CD4-positive, CD25-positive, alpha-beta regulatory T cell (primary cell): ENCODE results near the gene DLG2. TPM values are rescaled to one million over a fixed set of nuclear protein-coding genes. Genes with fewer than 3 reads are reported as not detected.

Experiments used
- ATAC-seq, 2 donors: fragments of 150-1000 bp; cut with Tn5 transposase; one replicate each; pipeline ENCODE4 v1.10.0; 2021; ENCODE audit warnings: low read depth in 2 of 2, moderate number of reproducible peaks in 2 of 2, moderate library complexity in 1 of 2
- DNase-seq, 3 donors: peaks; one replicate each; pipeline versions ENCODE4 v3.0.0 to v3.0.0-alpha.2; 2012 to 2022; ENCODE audit warnings: mixed read lengths in 1 of 3
- H3K27ac ChIP-seq: one replicate; pipeline ENCODE4 v1.7.0; 2013; ENCODE audit warnings: mild to moderate bottlenecking, low read length; ENCODE audit not compliant: insufficient read depth, poor library complexity, severe bottlenecking
- H3K27me3 ChIP-seq: one replicate; pipeline ENCODE4 v1.7.0; 2013; ENCODE audit warnings: low read length; ENCODE audit not compliant: control insufficient read depth, insufficient read depth
- H3K36me3 ChIP-seq: one replicate; pipeline ENCODE4 v1.7.0; 2013; ENCODE audit warnings: mild to moderate bottlenecking, low read length, moderate library complexity; ENCODE audit not compliant: control insufficient read depth, insufficient read depth
- H3K4me1 ChIP-seq: 2 replicates; pipeline ENCODE4 v1.7.0; 2013; ENCODE audit warnings: mild to moderate bottlenecking, low read length; ENCODE audit not compliant: insufficient read depth, control insufficient read depth, poor library complexity, severe bottlenecking
- H3K4me3 ChIP-seq: one replicate; pipeline ENCODE4 v1.7.0; 2013; ENCODE audit warnings: low read depth, mild to moderate bottlenecking, low read length, moderate library complexity
- H3K9me3 ChIP-seq, 2 experiments: 1 replicate in 1 of 2; 2 replicates in 1 of 2; pipeline ENCODE4 v1.7.0; 2013; ENCODE audit warnings: low read length in 2 of 2, mild to moderate bottlenecking in 1 of 2, moderate library complexity in 1 of 2; ENCODE audit not compliant: control insufficient read depth in 2 of 2
- H3K27ac Mint-ChIP-seq, 3 donors: one replicate each; pipeline ENCODE4 v1.8.0; 2020 to 2022; ENCODE audit warnings: mild to moderate bottlenecking in 3 of 3, mixed read lengths in 3 of 3, moderate library complexity in 2 of 3
- H3K27me3 Mint-ChIP-seq: one replicate; pipeline ENCODE4 v1.8.0; 2022; ENCODE audit warnings: mild to moderate bottlenecking, mixed read lengths
- H3K36me3 Mint-ChIP-seq: one replicate; pipeline ENCODE4 v1.8.0; 2020; ENCODE audit warnings: mixed read lengths
- H3K4me1 Mint-ChIP-seq, 4 donors: one replicate each; pipeline ENCODE4 v1.8.0; 2020 to 2022; ENCODE audit warnings: mixed read lengths in 4 of 4, mild to moderate bottlenecking in 1 of 4
- H3K4me3 Mint-ChIP-seq, 4 donors: one replicate each; pipeline ENCODE4 v1.8.0; 2020 to 2022; ENCODE audit warnings: mild to moderate bottlenecking in 4 of 4, mixed read lengths in 4 of 4, moderate library complexity in 3 of 4
- H3K9me3 Mint-ChIP-seq, 7 donors: one replicate each; pipeline ENCODE4 v1.8.0; 2020 to 2022; ENCODE audit warnings: mixed read lengths in 7 of 7, mild to moderate bottlenecking in 3 of 7, moderate library complexity in 2 of 7
- polyA plus RNA-seq, 4 donors: library from polyadenylated mRNA; unstranded; fragments of 300-500 nt; fragmentation: Illumina TruSeq; gene quantifications; one replicate each; pipeline ENCODE4 v1.2.3, GENCODE V29; 2021
- total RNA-seq: library from RNA; stranded (reverse); gene quantifications from one replicate; pipeline ENCODE4 v1.2.3, GENCODE V29; 2022

DLG2 gene
- total and polyA plus RNA-seq, 5 donors from 2014 or later, result 0.26 to 2.0 (median 0.94) TPM

- Mint-ChIP-seq H3K9me3 (peaks cover 0 to 9% (median 2%) of the 10 kb centered on the region in 7 donors), H3K27me3 (no peaks in the 10 kb centered on the region), H3K4me1 (no peaks in the 10 kb centered on the region), H3K36me3 (no peaks in the 10 kb centered on the region), H3K4me3 (no peak overlapping the region), H3K27ac (no peak overlapping the region)
- Histone ChIP-seq H3K27me3 (no peaks in the 10 kb centered on the region), H3K36me3 (no peaks in the 10 kb centered on the region), H3K27ac (no peak overlapping the region), H3K4me3 (no peak overlapping the region), H3K4me1 (no peaks in the 10 kb centered on the region), H3K9me3 (peaks cover 0 to 5% of the 10 kb centered on the region in 2 experiments)
- no peak for DNase-seq
- no peak for ATAC-seq
These were observed 1331.3 kb downstream of the DLG2 start for GRCh38 chr11:84295815-84296214.

DNA sequence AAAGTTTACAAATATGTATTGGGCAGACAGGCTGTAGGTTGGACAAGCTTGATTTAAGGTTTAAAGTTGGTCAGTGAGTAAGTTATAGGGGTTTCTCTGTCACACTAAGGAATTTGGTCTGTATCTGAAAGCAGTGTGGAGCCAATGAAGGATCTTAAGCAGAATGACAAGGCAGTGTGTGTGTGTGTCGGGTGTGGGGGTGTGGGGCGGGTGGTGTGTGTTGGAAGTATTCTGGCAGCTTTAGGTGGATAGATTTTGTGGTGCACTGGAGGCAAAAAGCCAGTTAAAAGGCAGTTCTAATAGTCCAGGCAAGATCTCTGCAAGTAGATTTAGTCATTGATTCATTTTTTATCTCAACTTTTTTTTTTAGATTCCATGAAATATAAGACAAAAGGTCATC is 1334.2 kb downstream of the DLG2 start:
- peaks cover 0 to 9% (median 2%) of the 10 kb centered on the region in 7 donors for H3K9me3 Mint-ChIP-seq
- no peaks in the 10 kb centered on the region for H3K36me3 Mint-ChIP-seq
- H3K27me3 ChIP-seq, result no peaks in the 10 kb centered on the region
- no peak overlapping the region for H3K27ac ChIP-seq
- H3K4me3 ChIP-seq, result no peak overlapping the region
- no peak overlapping the region for H3K4me3 Mint-ChIP-seq
- DNase-seq (no peak), ATAC-seq (no peak)
- no peaks in the 10 kb centered on the region for H3K4me1 Mint-ChIP-seq
- H3K9me3 ChIP-seq, result peaks cover 0 to 5% of the 10 kb centered on the region in 2 experiments
- no peak overlapping the region for H3K27ac Mint-ChIP-seq
- H3K36me3 ChIP-seq, result no peaks in the 10 kb centered on the region
- H3K27me3 Mint-ChIP-seq, result no peaks in the 10 kb centered on the region
- no peaks in the 10 kb centered on the region for H3K4me1 ChIP-seq

GRCh38 chr11:84292006-84292405 is 1335.1 kb downstream of the DLG2 start:
- no peak overlapping the region for H3K4me3 ChIP-seq
- peaks cover 0 to 9% (median 2%) of the 10 kb centered on the region in 7 donors for H3K9me3 Mint-ChIP-seq
- no peaks in the 10 kb centered on the region for H3K27me3 ChIP-seq
- ATAC-seq (no peak), DNase-seq (no peak)
- H3K27ac ChIP-seq, result no peak overlapping the region
- no peak overlapping the region for H3K4me3 Mint-ChIP-seq
- no peaks in the 10 kb centered on the region for H3K9me3 ChIP-seq
- no peaks in the 10 kb centered on the region for H3K4me1 ChIP-seq
- H3K27ac Mint-ChIP-seq, result peak overlapping the region in 1 of 3 donors; percentile 56
- H3K36me3 ChIP-seq, result no peaks in the 10 kb centered on the region
- H3K27me3 Mint-ChIP-seq, result no peaks in the 10 kb centered on the region
- H3K4me1 Mint-ChIP-seq, result no peaks in the 10 kb centered on the region
- H3K36me3 Mint-ChIP-seq, result no peaks in the 10 kb centered on the region

DNA sequence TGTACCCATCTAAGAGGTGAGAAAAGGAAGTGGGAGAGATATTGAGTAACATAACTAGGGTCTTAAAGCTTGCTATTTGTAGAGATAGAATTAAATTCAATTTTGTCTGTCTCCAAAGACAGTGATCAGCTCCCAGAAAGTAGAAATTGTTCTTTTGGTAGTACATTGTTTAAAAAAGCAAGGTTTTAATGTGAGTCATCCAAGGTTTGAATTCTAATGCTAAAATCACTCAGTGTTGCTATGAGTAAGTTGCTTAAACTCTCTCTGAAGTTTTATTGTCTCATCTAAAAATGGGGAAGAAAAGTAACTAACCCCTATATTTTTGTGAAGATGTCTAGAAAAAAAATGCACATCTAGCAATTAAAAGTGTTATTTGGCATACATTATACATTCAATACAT is 1336.5 kb downstream of the DLG2 start:
- Mint-ChIP-seq H3K4me3 (no peak overlapping the region), H3K36me3 (no peaks in the 10 kb centered on the region), H3K27ac (no peak overlapping the region), H3K27me3 (no peaks in the 10 kb centered on the region), H3K4me1 (no peaks in the 10 kb centered on the region), H3K9me3 (peaks cover 0 to 9% (median 2%) of the 10 kb centered on the region in 7 donors)
- H3K4me3 ChIP-seq, result no peak overlapping the region
- H3K4me1 ChIP-seq, result no peaks in the 10 kb centered on the region
- DNase-seq, result no peak
- ATAC-seq, result no peak
- H3K27me3 ChIP-seq, result no peaks in the 10 kb centered on the region
- H3K27ac ChIP-seq, result no peak overlapping the region
- H3K9me3 ChIP-seq, result no peaks in the 10 kb centered on the region
- H3K36me3 ChIP-seq, result no peaks in the 10 kb centered on the region

GRCh38 chr11:84289381-84289906 is 1337.7 kb downstream of the DLG2 start:
- H3K9me3 ChIP-seq, result no peaks in the 10 kb centered on the region
- Mint-ChIP-seq H3K4me3 (no peak overlapping the region), H3K9me3 (peaks cover 0 to 15% (median 2%) of the 10 kb centered on the region in 7 donors), H3K27ac (no peak overlapping the region), H3K36me3 (no peaks in the 10 kb centered on the region), H3K27me3 (no peaks in the 10 kb centered on the region), H3K4me1 (no peaks in the 10 kb centered on the region)
- no peak overlapping the region for H3K27ac ChIP-seq
- H3K36me3 ChIP-seq, result no peaks in the 10 kb centered on the region
- H3K4me3 ChIP-seq, result no peak overlapping the region
- no peaks in the 10 kb centered on the region for H3K4me1 ChIP-seq
- no peak for DNase-seq
- H3K27me3 ChIP-seq, result no peaks in the 10 kb centered on the region
- ATAC-seq, result no peak

GRCh38 chr11:84273541-84273940 is 1353.6 kb downstream of the DLG2 start:
- Histone ChIP-seq H3K4me3 (no peak overlapping the region), H3K9me3 (peaks cover 0 to 2% of the 10 kb centered on the region in 2 experiments), H3K27me3 (no peaks in the 10 kb centered on the region), H3K27ac (no peak overlapping the region), H3K36me3 (no peaks in the 10 kb centered on the region), H3K4me1 (no peaks in the 10 kb centered on the region)
- Mint-ChIP-seq H3K27me3 (no peaks in the 10 kb centered on the region), H3K4me3 (no peak overlapping the region), H3K27ac (no peak overlapping the region), H3K4me1 (no peaks in the 10 kb centered on the region), H3K9me3 (peaks cover 0 to 24% (median 3%) of the 10 kb centered on the region in 7 donors), H3K36me3 (no peaks in the 10 kb centered on the region)
- no peak for DNase-seq
- no peak for ATAC-seq

- Mint-ChIP-seq H3K4me1 (no peaks in the 10 kb centered on the region), H3K27ac (no peak overlapping the region), H3K36me3 (no peaks in the 10 kb centered on the region), H3K4me3 (no peak overlapping the region), H3K9me3 (peaks cover 0 to 27% (median 1%) of the 10 kb centered on the region in 7 donors), H3K27me3 (no peaks in the 10 kb centered on the region)
- ATAC-seq, result no peak
- no peaks in the 10 kb centered on the region for H3K36me3 ChIP-seq
- no peaks in the 10 kb centered on the region for H3K4me1 ChIP-seq
- no peaks in the 10 kb centered on the region for H3K27me3 ChIP-seq
- no peak overlapping the region for H3K4me3 ChIP-seq
- H3K27ac ChIP-seq, result no peak overlapping the region
- DNase-seq, result no peak
- H3K9me3 ChIP-seq, result no peaks in the 10 kb centered on the region
These were observed 1356.7 kb downstream of the DLG2 start for GRCh38 chr11:84270466-84270865.

DNA sequence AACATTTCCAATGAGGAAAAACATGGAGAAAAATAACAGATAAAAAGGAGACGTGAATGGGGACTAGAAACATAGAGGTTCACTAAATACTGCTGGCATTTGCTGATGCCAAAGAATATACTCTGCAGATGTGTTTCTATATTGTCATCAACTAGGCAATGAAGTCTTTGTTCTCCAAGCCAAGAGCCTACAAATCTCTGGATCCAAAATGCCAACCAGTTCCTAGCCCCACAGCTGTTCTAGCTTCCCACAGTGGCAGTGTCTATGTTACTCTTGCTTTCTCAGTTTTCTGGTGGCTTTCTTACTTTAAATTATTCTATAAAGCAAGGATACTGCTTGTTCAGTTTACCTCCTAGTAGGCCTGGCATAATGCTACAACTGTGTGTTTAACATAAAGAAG is 1363.1 kb downstream of the DLG2 start:
- Histone ChIP-seq H3K9me3 (no peaks in the 10 kb centered on the region), H3K27me3 (no peaks in the 10 kb centered on the region), H3K4me1 (no peaks in the 10 kb centered on the region), H3K4me3 (no peak overlapping the region), H3K36me3 (no peaks in the 10 kb centered on the region), H3K27ac (no peak overlapping the region)
- DNase-seq, result no peak
- Mint-ChIP-seq H3K9me3 (peaks cover 0 to 13% (median 2%) of the 10 kb centered on the region in 7 donors), H3K4me3 (no peak overlapping the region), H3K27ac (no peak overlapping the region), H3K4me1 (no peaks in the 10 kb centered on the region), H3K36me3 (no peaks in the 10 kb centered on the region), H3K27me3 (no peaks in the 10 kb centered on the region)
- no peak for ATAC-seq
